Gastrocnemius medialis (tissue), 4 donors: ENCODE measurements around the gene RHOF.
A peak's percentile ranks its signal among the peaks of the same experiment; 100 is the strongest.

ENCODE experiments used
- POLR2A ChIP-seq, 2 donors: fragments of 450-650 bp; IDR thresholded peaks; one replicate each; pipeline ENCODE4 v1.6.1; 2017; ENCODE audit warnings: antibody characterized with exemption in 2 of 2, mild to moderate bottlenecking in 2 of 2, moderate library complexity in 2 of 2
- TF ChIP-seq, protein P1 (sequence below), 5 experiments: fragments of 450-650 bp in 3 of 5; fragments of 200-600 bp in 2 of 5; sonication (generic) in 2 of 5; IDR thresholded peaks in 4 of 5; conservative IDR thresholded peaks in 1 of 5; 1 replicate in 4 of 5; 2 replicates in 1 of 5; pipeline ENCODE4 v1.5.1; 2016 to 2019; ENCODE audit warnings: antibody characterized with exemption in 5 of 5, mild to moderate bottlenecking in 3 of 5, moderate library complexity in 3 of 5

GRCh38 chr12:121773011-121773777 lies 20.3 kb downstream of the RHOF start:
- no peak for TF ChIP-seq POLR2A (IDR thresholded peaks at IDR 0.05)
- TF ChIP-seq, protein P1, sequence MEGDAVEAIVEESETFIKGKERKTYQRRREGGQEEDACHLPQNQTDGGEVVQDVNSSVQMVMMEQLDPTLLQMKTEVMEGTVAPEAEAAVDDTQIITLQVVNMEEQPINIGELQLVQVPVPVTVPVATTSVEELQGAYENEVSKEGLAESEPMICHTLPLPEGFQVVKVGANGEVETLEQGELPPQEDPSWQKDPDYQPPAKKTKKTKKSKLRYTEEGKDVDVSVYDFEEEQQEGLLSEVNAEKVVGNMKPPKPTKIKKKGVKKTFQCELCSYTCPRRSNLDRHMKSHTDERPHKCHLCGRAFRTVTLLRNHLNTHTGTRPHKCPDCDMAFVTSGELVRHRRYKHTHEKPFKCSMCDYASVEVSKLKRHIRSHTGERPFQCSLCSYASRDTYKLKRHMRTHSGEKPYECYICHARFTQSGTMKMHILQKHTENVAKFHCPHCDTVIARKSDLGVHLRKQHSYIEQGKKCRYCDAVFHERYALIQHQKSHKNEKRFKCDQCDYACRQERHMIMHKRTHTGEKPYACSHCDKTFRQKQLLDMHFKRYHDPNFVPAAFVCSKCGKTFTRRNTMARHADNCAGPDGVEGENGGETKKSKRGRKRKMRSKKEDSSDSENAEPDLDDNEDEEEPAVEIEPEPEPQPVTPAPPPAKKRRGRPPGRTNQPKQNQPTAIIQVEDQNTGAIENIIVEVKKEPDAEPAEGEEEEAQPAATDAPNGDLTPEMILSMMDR (IDR thresholded peaks at IDR 0.05 in 4 of 5, conservative IDR thresholded peaks at IDR 0.05 in 1 of 5) = peak; percentile 89 to 97 (median 96)
